Spleen (tissue), 7 donors: ENCODE data around the gene USH2A.

ENCODE experiments used
- POLR2AphosphoS5 ChIP-seq, 3 donors: sonication (generic); formaldehyde crosslinking; IDR thresholded peaks; one replicate each; pipeline ENCODE4 v1.5.1; 2017; ENCODE audit warnings: antibody characterized with exemption in 3 of 3
- TF ChIP-seq, protein P1 (sequence below), 11 experiments: fragments of 200-600 bp in 7 of 11; fragments of 450-650 bp in 4 of 11; sonication (generic) in 4 of 11; IDR thresholded peaks in 8 of 11; conservative IDR thresholded peaks in 3 of 11; 1 replicate in 7 of 11; 2 replicates in 4 of 11; pipeline versions ENCODE4 v1.4.0 to v1.8.0; 2016 to 2021; ENCODE audit warnings: antibody characterized with exemption in 11 of 11, inconsistent platforms in 4 of 11, mild to moderate bottlenecking in 1 of 11
- donor health status: DM: no; HTN: no; CAD: no; lungs with moderate emphysema.
- donor health status: DM: no; HTN: no; CAD: no.
- donor health status: DM: no; HTN: no; CAD: no.

GRCh38 chr1:216178281-216178680 is 245.0 kb downstream of the USH2A start:
- TF ChIP-seq, protein P1, sequence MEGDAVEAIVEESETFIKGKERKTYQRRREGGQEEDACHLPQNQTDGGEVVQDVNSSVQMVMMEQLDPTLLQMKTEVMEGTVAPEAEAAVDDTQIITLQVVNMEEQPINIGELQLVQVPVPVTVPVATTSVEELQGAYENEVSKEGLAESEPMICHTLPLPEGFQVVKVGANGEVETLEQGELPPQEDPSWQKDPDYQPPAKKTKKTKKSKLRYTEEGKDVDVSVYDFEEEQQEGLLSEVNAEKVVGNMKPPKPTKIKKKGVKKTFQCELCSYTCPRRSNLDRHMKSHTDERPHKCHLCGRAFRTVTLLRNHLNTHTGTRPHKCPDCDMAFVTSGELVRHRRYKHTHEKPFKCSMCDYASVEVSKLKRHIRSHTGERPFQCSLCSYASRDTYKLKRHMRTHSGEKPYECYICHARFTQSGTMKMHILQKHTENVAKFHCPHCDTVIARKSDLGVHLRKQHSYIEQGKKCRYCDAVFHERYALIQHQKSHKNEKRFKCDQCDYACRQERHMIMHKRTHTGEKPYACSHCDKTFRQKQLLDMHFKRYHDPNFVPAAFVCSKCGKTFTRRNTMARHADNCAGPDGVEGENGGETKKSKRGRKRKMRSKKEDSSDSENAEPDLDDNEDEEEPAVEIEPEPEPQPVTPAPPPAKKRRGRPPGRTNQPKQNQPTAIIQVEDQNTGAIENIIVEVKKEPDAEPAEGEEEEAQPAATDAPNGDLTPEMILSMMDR (IDR thresholded peaks at IDR 0.05 in 8 of 11, conservative IDR thresholded peaks at IDR 0.05 in 3 of 11) = no peak
- no peak for TF ChIP-seq POLR2AphosphoS5 (IDR thresholded peaks at IDR 0.05)
